Prostate gland (tissue), 2 donors: Measurements from ENCODE around the gene FUT3. TPM values are rescaled to one million over a fixed set of nuclear protein-coding genes. Genes with fewer than 3 reads are reported as not detected.
"Not testable (repeated sequence)": the region's sequence is repeated elsewhere in the genome, so short reads cannot be mapped to it uniquely, and the experiment has no call there.

ENCODE experiments used
- DNase-seq: peaks from one replicate; pipeline ENCODE4 v3.0.0-alpha.2; 2019; ENCODE audit warnings: low spot score
- H3K27ac ChIP-seq, 2 donors: fragments of 200-600 bp; sonication (generic); 2 replicates each; pipeline ENCODE4 v1.5.1; 2017 to 2019
- H3K27me3 ChIP-seq: fragments of 200-600 bp; sonication (generic); replicated peaks from 2 replicates; pipeline ENCODE4 v1.5.1; 2019; ENCODE audit not compliant: insufficient read depth
- H3K36me3 ChIP-seq, 2 donors: fragments of 200-600 bp; sonication (generic); 1 replicate in 1 of 2; 2 replicates in 1 of 2; pipeline versions ENCODE4 v1.5.1 to v1.8.1; 2017 to 2019
- H3K4me1 ChIP-seq: fragments of 200-600 bp; sonication (generic); replicated peaks from 2 replicates; pipeline ENCODE4 v1.5.1; 2019
- H3K4me3 ChIP-seq, 2 donors: fragments of 200-600 bp; sonication (generic); 2 replicates each; pipeline ENCODE4 v1.5.1; 2017 to 2019
- H3K9me3 ChIP-seq: fragments of 200-600 bp; sonication (generic); 2 replicates; pipeline ENCODE4 v1.5.1; 2017
- CTCF ChIP-seq, 4 experiments: fragments of 200-600 bp in 2 of 4; fragments of 450-650 bp in 2 of 4; sonication (generic) in 2 of 4; IDR thresholded peaks; 1 replicate in 3 of 4; 2 replicates in 1 of 4; pipeline ENCODE4 v1.5.1; 2016 to 2019; ENCODE audit warnings: antibody characterized with exemption in 4 of 4, mild to moderate bottlenecking in 2 of 4, moderate library complexity in 2 of 4
- POLR2A ChIP-seq: fragments of 450-650 bp; IDR thresholded peaks from one replicate; pipeline ENCODE4 v1.6.1; 2016; ENCODE audit warnings: antibody characterized with exemption, mild to moderate bottlenecking
- POLR2AphosphoS5 ChIP-seq: sonication (generic); formaldehyde crosslinking; IDR thresholded peaks from one replicate; pipeline ENCODE4 v1.6.1; 2017; ENCODE audit warnings: antibody characterized with exemption
- WGBS: methylation state at CpG from one replicate; pipeline ENCODE4 v1.1.5; 2018; 5-methylcytosine and 5-hydroxymethylcytosine counted together
- intact Hi-C: fragments of 100-400 bp; cut with DNase I; formaldehyde crosslinking; loops from one replicate; pipeline ENCODE4 v1.14.2; 2022
- total RNA-seq, 2 donors: library from RNA; depleted of rRNA; stranded (reverse); fragments of >200 nt; gene quantifications; one replicate each; pipeline ENCODE4 v1.1.0, GENCODE V29; 2016

The FUT3 gene
- total RNA-seq, 2 donors from 2014 or later, result 1.4 to 2.1 TPM

GRCh38 chr19:5843295-5843927 lies 7.8 kb downstream of the FUT3 start:
- TF ChIP-seq POLR2A (no peak), POLR2AphosphoS5 (no peak)
- Histone ChIP-seq H3K4me3 (no peak overlapping the region), H3K27me3 (no peaks in the 10 kb centered on the region), H3K27ac (no peak overlapping the region), H3K36me3 (no peaks in the 10 kb centered on the region), H3K4me1 (no peaks in the 10 kb centered on the region), H3K9me3 (no peaks in the 10 kb centered on the region)
- intact Hi-C loops, result no loop called here
- 80% methylated on average over 12 of the region's 21 CpGs for WGBS
- DNase-seq, result no peak

- H3K27ac ChIP-seq, H3K27me3 ChIP-seq, H3K4me3 ChIP-seq, intact Hi-C loops, DNase-seq, H3K4me1 ChIP-seq, H3K9me3 ChIP-seq, H3K36me3 ChIP-seq: not testable (repeated sequence)
- WGBS, result 64% methylated on average over 6 of the region's 6 CpGs
These were observed 9.5 kb downstream of the FUT3 start for GRCh38 chr19:5841735-5842111.

- Histone ChIP-seq H3K4me3 (no peak within 1 kb of the TSS), H3K9me3 (no peaks in the 10 kb centered on the region), H3K36me3 (no peaks in the 10 kb centered on the region), H3K27ac (no peak within 1 kb of the TSS), H3K27me3 (no peaks in the 10 kb centered on the region), H3K4me1 (no peaks in the 10 kb centered on the region)
- intact Hi-C loops, result no loop called here
- 92% methylated on average over 9 of the region's 9 CpGs for WGBS
- TF ChIP-seq CTCF (IDR thresholded peaks at IDR 0.05), result no peak
- no peak for TF ChIP-seq POLR2AphosphoS5
- TF ChIP-seq POLR2A, result no peak
- no peak for DNase-seq
These were observed 11.9 kb downstream of the FUT3 start, which contains the start of gene FUT6 for GRCh38 chr19:5839065-5840017. TSS of gene FUT6 (minus strand) at chr19:5839702. CDS start at chr19:5832567, 7,135 bp downstream.

GRCh38 chr19:5838353-5839064 lies 12.7 kb downstream of the FUT3 start:
- DNase-seq, result no peak
- H3K4me1 ChIP-seq, result no peaks in the 10 kb centered on the region
- no peak overlapping the region for H3K27ac ChIP-seq
- TF ChIP-seq POLR2A (no peak), CTCF (IDR thresholded peaks at IDR 0.05) (no peak), POLR2AphosphoS5 (no peak)
- intact Hi-C loops, result no loop called here
- H3K27me3 ChIP-seq, result no peaks in the 10 kb centered on the region
- H3K4me3 ChIP-seq, result no peak overlapping the region
- WGBS, result 63% methylated on average over 20 of the region's 20 CpGs
- H3K36me3 ChIP-seq, result no peaks in the 10 kb centered on the region
- no peaks in the 10 kb centered on the region for H3K9me3 ChIP-seq

- H3K9me3 ChIP-seq, result no peaks in the 10 kb centered on the region
- no peaks in the 10 kb centered on the region for H3K4me1 ChIP-seq
- no peak overlapping the region for H3K4me3 ChIP-seq
- no peaks in the 10 kb centered on the region for H3K27me3 ChIP-seq
- TF ChIP-seq POLR2A (no peak), POLR2AphosphoS5 (no peak), CTCF (IDR thresholded peaks at IDR 0.05) (no peak)
- DNase-seq, result no peak
- H3K36me3 ChIP-seq, result no peaks in the 10 kb centered on the region
- H3K27ac ChIP-seq, result no peak overlapping the region
- 51% methylated on average over 15 of the region's 15 CpGs for WGBS
- intact Hi-C loops, result no loop called here
These were observed 13.4 kb downstream of the FUT3 start for GRCh38 chr19:5837761-5838352.
